Measurements from ENCODE around the gene HDAC5. TPM values are rescaled to one million over a fixed set of nuclear protein-coding genes. Genes with fewer than 3 reads are reported as not detected.
A peak's percentile ranks its signal among the peaks of the same experiment; 100 is the strongest.

HDAC5 gene
- total RNA-seq, 4 donors from 2014 or later, result 31.1 to 135 (median 68.0) TPM

DNA sequence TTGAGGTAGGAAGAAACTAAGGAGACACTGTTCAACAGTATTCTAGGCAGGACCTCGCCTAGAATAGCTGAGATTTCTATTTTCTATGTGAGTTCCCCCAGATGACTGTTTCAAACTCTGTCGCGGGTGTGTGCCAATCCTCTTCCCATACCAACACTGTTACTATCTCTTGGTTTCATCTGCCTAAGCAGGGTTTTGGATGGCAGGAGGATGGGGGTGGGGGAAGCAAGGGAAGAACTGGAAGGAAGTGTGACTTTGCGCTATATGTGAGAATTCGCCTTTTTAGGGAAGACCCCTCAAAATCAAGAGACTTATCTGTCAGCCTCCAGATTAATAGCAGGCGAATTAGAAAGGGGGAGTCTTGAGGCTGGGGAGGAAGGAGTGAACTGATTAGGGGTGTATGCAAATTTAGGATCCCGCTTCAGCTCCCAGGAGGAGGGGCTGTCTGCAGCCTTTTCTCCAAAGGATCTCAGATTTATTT, 53.4 kb downstream of the HDAC5 start:
- WGBS, 2 donors, result 24 to 27% methylated on average over 7 of the region's 7 CpGs
- peaks cover 0 to 14% (median 0%) of the 10 kb centered on the region in 3 donors for H3K36me3 ChIP-seq
- peak overlapping the region; percentile 50 to 71 (median 66) for H3K4me3 ChIP-seq
- H3K4me1 ChIP-seq, result peaks cover 13 to 61% (median 24%) of the 10 kb centered on the region in 3 donors
- no peak for DNase-seq
- TF ChIP-seq CTCF (IDR thresholded peaks at IDR 0.05) (no peak), POLR2A (IDR thresholded peaks at IDR 0.05) (no peak)
- no peaks in the 10 kb centered on the region for H3K9me3 ChIP-seq
- no peaks in the 10 kb centered on the region for H3K27me3 ChIP-seq
- intact Hi-C loops (cut with DNase I), result no loop called here
- peak overlapping the region; percentile 87 to 94 (median 90) for H3K27ac ChIP-seq

DNA sequence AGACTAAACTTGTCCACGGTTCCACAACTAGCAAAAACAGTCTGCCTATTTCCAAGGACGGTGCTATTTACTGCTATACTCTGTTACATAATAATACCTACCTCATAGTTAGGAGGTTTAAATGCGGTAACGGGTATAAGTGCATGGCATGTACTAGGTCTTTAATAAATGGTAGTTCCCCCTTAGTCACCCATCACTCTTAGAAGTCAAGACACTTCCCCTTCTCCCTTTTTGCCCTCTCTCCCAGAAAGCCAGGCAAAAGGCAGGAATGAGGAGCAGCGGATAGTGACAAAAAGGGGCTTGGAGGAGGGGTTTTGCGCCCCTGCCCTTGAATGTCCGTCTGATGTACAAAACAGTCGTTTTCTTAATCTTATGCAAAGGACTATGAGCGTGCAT, 55.9 kb downstream of the HDAC5 start:
- H3K4me1 ChIP-seq, result peaks cover 13 to 66% (median 27%) of the 10 kb centered on the region in 3 donors
- H3K9me3 ChIP-seq, result no peaks in the 10 kb centered on the region
- H3K36me3 ChIP-seq, result peaks cover 0 to 16% (median 0%) of the 10 kb centered on the region in 3 donors
- intact Hi-C loops (cut with DNase I), result no loop called here
- H3K27ac ChIP-seq, result peak overlapping the region; percentile 94 to 96 (median 95)
- H3K4me3 ChIP-seq, result no peak overlapping the region
- no peak for TF ChIP-seq POLR2A (IDR thresholded peaks at IDR 0.05)
- WGBS, 2 donors, result 88 to 91% methylated on average over 9 of the region's 9 CpGs
- no peaks in the 10 kb centered on the region for H3K27me3 ChIP-seq
- no peak for DNase-seq

DNA sequence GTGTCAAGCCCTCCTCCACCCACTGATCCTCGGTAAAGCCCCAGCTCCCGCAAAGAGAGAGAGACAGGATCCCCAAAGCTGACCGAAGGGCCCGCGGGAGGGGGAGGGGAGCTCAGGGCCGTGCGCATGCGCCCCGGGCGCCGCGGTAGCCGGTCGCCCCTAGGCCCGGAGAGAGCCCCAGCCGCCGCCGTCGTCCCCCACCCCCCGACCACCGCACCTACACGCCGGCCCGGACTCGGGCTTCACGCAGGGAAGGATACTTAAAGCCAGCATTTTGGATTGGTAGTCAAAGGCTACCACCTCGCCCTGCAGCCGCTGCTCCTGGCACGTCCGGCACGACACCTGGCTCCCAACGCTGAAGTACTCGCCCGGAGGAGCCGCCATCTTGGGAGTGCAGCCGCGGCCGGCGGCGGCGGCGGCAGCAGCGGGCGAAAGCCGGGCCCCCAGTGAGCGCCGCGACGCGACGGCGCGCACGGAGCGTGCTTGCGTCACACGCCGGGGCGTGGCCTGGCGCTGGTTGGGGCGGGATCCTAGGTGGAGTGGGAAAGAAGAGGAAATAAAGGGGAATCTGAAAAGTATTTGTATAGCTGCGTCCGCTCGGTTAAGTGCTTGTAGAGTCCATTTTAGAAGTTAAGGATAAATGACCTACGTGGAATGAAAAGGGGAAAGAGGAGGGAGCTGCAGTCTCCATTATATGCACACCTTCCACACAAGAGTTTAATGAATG, 57.1 kb downstream of the HDAC5 start, which contains the start of gene LSM12:
LSM12 (minus strand) TSS at position 468 of the 727 bp plus-strand sequence; CDS start at position 384, 84 bp downstream.
- WGBS, 2 donors, result 0 to 1% methylated on average over 11 to 43 of the region's 65 CpGs
- peak in 2 of 6 experiments; percentile 7 to 11 for TF ChIP-seq CTCF (IDR thresholded peaks at IDR 0.05)
- TF ChIP-seq POLR2A (IDR thresholded peaks at IDR 0.05), result peak in 3 of 4 donors; percentile 53 to 88 (median 71)
- Histone ChIP-seq H3K36me3 (peaks cover 0 to 28% (median 0%) of the 10 kb centered on the region in 3 donors), H3K4me1 (peaks cover 6 to 55% (median 17%) of the 10 kb centered on the region in 3 donors), H3K4me3 (peak within 1 kb of the TSS; percentile 59 to 88 (median 84)), H3K27ac (peak within 1 kb of the TSS; percentile 94 to 96 (median 95)), H3K9me3 (no peaks in the 10 kb centered on the region), H3K27me3 (no peaks in the 10 kb centered on the region)
- no peak for DNase-seq
- intact Hi-C loops (cut with DNase I), result no loop called here

- H3K27ac ChIP-seq, result peak overlapping the region; percentile 94 to 96 (median 95)
- no peak for DNase-seq
- H3K9me3 ChIP-seq, result no peaks in the 10 kb centered on the region
- TF ChIP-seq CTCF (IDR thresholded peaks at IDR 0.05), result no peak
- no peak for TF ChIP-seq POLR2A (IDR thresholded peaks at IDR 0.05)
- H3K4me1 ChIP-seq, result peaks cover 6 to 48% (median 14%) of the 10 kb centered on the region in 3 donors
- intact Hi-C loops (cut with DNase I), result no loop called here
- H3K36me3 ChIP-seq, result peaks cover 0 to 34% (median 0%) of the 10 kb centered on the region in 3 donors
- no peaks in the 10 kb centered on the region for H3K27me3 ChIP-seq
- WGBS, 2 donors, result 0 to 6% methylated on average over 9 of the region's 9 CpGs
- H3K4me3 ChIP-seq, result peak overlapping the region; percentile 59 to 88 (median 84)
Observed at GRCh38 chr17:44065668-44066203, 57.7 kb downstream of the HDAC5 start.

DNA sequence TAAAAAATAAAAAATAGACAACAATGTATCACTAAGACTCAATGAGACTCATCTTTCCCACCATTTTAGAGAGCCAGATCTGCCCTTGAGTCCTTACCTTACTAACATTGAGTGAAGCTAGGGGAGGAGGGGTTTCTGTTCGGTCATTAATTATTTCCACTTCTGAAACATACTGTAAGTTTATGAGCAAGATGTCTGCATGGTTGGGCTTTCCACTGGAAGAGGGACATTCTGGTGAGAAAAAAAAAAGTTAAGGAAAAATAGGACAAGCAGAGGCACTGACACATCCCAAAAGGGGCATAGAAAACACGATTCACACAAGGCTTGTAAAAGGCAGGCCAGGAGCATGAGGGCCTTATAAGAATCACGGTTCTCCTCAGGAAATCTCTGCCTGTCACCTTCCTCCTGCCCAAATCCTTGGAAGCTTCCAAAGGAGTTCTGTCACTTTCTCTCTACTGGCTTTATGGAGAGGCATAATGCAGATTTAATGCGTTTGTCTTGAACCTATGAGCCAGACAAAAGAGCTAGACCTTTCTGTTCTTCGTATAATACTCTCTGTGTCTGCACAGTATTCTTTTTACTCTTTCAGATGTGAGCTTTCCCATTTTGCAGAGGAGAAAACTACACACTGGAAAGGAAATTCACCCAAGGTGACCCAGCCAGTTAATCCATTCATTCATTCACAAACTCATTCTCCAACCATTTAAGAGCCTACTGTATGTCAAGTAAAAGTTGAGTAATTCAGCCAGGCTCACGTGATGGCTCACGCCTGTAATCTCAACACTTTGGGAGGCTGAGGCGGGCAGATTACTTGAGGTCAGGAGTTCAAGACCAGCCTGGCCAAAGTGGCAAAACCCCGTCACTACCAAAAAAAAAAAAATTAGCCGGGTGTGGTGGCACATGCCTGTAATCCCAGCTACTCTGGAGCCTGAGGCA, 59.5 kb downstream of the HDAC5 start:
- TF ChIP-seq CTCF (IDR thresholded peaks at IDR 0.05), result no peak
- no peak for TF ChIP-seq POLR2A (IDR thresholded peaks at IDR 0.05)
- Histone ChIP-seq H3K4me3 (no peak overlapping the region), H3K36me3 (peaks cover 0 to 52% (median 10%) of the 10 kb centered on the region in 3 donors), H3K9me3 (no peaks in the 10 kb centered on the region), H3K27ac (no peak overlapping the region), H3K27me3 (no peaks in the 10 kb centered on the region), H3K4me1 (peaks cover 6 to 41% (median 9%) of the 10 kb centered on the region in 3 donors)
- DNase-seq, result no peak
- intact Hi-C loops (cut with DNase I), result no loop called here
- 52 to 65% methylated on average over 9 of the region's 10 CpGs for WGBS, 2 donors
